Right kidney (tissue), 1 donor: ENCODE results near the gene PMPCA.

ENCODE experiments used
- DNase-seq: peaks from one replicate; pipeline ENCODE4 v3.0.0-alpha.2; 2016

The PMPCA gene

DNA sequence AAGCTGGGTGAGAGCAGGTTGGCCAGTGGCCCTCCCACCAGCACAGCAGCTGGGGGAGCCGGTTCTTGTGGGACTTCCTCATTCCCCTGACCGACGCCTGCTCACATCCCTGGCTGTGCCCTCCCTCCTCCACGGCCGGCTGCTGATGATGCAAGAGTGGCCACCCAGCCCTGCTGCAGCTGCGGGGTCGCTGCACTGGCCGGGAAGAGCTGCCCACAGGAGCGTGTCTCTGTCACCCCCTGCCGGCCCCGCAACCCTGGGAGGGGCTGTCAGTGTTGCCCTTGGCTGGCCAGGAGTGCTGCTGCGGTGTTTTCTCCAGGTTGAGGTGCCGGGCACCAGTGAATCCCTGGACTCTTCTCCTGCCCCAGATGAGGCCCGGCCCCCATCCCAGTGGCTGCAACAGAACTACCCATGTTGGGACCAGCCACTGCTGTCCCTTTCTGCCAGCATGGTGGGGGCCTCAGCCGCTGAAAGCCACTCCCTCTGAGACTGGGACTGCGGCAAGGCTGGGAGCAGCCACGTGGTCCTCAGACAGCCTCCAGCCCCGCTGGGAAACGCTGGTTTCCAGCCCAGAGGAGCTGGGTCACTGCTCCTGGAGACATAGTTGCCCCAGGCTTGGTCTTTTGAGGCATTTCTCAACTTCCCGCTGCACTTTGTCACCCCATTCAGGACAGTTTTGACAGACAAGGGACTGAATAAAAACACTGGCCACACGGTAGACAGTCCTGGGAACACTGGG, 37.7 kb upstream of the PMPCA start:
- DNase-seq = no peak

GRCh38 chr9:136373300-136374182, 36.9 kb upstream of the PMPCA start, which contains the start of gene CARD9:
CARD9 (minus strand) TSS chr9:136373669; CDS start chr9:136372078, 1,591 bp downstream.
- DNase-seq = no peak

DNA sequence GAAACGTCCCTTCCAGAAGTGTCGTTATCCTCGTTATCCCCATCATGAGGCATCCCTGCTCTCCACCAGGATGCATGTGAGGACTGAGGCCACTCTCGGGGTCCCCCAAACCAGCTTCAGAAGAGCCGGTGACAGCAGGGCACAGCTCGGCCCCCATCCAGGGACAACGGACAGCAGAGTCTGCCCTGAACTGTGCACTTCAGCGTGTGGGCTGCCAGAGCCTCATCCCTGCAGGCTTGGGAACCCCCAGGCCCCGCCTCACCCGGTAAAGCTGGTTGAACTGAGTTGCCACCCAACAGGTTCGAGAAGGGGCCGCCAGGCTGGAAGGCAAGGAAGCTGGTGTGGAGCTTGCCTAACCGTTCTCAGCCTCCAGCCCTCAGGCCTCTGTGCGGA, 36.3 kb upstream of the PMPCA start:
- DNase-seq = no peak

DNA sequence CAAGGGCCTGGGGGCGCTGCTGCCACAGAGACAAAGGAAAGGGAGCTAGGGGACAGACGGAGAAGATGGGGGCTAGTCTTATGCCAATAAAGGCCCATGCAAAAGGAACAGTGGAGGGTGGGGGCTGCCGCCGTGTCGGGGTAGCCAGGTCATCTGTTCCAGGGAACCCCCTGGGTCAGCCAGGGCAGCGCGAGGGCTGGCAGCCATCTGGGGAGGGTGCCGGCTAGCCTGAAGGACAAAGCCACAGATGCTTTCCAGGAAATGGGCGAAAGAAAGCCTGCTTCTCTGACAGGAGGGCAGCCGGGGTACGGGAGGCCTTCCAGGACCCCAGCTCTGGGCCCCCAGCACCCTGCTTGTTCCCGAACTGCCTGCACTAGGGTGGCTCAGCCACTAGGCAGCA, 35.4 kb upstream of the PMPCA start:
- no peak for DNase-seq

DNA sequence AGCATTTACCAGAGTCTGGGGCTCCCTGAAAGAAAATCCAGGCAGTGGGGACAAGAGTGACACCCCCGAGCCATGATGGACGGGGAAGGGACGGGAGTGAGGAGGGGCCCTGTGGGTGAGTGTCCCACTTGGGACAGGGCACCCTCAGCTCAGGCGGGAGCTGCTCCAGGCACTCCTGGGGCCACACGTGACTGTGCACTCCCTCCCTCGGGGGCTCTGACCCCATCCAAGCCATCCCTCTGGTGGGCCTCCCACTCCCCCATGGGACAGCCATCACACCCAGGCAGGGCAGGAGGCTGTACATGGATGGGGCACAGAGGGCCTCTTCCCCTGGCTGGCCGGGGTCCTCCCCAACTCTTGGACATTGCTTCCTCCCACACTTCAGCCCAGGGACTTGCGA, 34.0 kb upstream of the PMPCA start:
- no peak for DNase-seq

- no peak for DNase-seq
These were observed 32.9 kb upstream of the PMPCA start for GRCh38 chr9:136377341-136378169.

DNA sequence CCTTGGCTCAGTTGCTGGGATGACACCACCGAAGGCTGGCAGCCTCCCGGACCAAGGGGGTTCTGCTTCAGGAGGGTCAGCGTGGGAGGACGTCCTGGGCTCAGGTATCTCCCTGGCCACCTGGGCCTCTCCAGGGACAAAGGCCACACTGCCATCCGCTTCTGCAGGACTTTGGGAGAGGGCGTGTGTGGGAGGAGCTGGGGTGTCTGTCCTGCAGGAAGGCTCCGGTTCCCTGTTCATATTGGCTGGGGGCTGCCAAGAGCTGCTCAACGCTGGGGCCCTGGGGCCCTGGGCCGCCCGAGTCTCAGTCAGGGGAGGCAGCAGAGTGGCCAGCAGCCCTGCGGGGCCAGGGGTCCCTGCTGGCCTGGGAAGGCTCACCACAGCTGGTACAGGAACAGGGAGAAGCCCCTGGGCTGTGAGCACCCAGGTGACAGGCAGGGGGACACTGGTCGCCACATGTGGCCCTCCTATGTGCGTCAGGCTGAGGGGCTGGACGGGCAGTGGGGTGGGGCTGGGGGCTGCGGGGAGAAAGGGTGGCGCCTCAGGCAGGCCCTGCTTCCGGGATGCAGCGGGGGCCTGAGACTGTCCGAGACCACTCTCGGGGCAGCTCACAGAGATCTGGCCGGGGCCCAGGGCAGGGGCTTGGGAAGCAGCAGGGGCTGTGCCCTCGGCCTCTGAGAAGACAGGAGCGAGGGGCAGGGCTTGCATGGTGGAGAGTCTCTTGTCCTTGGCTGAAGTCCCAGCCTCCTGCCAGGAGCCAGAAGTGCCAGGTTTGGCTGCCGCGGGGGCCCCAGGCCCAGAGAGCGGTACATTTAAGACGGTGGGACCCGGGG, 32.1 kb upstream of the PMPCA start:
- DNase-seq = no peak

GRCh38 chr9:136379003-136379287, 31.5 kb upstream of the PMPCA start:
- DNase-seq = no peak

DNA sequence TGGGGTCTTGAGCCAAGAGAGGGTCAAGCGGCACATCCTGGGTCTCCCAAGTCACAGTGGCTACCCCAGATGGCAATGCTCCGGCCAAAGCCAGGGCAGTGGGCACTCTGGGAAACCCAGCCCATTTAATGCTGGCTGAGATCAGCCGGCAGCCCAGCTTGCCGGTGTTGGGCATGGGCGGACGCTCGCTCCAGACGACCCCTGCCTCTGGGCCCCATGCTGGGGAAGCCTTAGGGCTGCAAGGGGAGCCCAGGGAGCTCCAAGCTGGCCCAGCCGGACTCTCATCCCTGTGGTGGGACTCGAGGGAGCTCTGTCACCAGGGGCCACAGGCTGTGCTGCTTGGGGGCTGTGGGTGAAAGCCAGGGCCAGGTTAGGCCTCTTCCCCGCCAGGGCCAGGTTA, 31.1 kb upstream of the PMPCA start:
- no peak for DNase-seq

- DNase-seq = no peak
These were observed 30.6 kb upstream of the PMPCA start for GRCh38 chr9:136379891-136380290.

DNA sequence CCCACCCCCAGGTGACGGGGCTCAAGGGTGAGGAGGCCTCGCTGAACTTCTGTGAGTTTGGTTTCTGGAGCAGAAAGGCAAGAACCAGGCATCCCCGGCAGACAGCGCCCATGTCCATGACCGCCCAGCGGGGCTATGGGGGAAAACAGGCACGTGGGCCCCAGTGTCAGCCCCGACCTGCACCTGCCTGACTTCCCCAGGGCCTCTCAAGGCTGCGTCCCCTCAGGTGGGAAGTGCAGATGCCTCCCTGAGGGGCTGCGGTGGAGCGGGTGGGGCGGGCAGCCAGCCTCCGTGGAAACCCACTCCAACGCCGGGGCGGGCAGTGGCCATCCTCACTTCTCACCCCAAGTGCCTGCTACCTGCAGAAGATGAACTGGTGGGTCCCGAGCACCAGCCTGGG, 30.1 kb upstream of the PMPCA start:
- DNase-seq = no peak

DNA sequence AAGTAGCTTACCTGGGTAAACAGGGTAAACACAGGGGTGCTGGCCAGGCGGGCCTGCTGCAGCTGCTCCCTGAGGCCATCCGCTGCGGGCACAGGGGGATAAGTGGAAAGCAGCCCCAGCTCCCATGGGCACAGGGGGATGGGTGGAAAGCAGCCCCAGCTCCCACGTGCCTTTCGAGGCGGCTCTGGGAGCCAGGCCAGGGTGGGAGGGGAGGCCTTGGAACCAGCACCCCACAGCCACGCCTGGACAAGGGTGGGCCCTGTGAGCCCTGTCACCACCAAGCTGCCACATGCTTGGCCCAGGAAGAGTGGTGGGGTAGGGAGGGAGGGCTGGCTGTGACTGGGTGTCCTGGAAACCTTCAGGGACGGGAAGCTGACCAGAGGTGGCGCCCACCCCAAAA, 29.1 kb upstream of the PMPCA start:
- no peak for DNase-seq

DNA sequence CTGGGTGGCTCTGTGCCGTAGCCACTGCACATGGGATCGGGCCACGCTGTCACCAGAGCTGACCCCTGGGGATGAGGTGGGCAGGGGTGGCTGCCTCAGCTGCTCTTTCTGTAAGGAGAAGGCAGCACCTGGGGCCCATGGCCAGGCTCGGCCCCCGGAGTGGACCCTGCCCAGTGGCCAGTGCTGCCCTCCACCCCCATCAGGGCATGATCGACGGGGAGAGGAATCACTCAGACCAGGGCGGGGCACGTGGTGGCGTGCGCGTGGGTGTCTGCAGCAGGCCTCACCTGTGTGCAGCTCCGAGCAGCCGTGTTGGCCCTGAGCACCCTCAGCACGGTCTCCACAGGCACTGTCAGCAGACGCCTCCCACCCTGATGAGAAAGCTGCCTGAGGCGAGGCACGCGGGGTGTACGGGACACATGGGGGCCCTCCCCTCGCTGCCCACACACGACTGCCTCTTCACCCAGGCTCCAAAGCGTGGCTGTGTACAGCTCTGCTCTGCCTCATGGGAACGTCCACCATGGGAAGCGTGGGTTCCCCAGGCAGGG, 28.4 kb upstream of the PMPCA start:
- no peak for DNase-seq

GRCh38 chr9:136383436-136383835, 27.0 kb upstream of the PMPCA start:
- DNase-seq = no peak

- DNase-seq = no peak
These were observed 25.4 kb upstream of the PMPCA start for GRCh38 chr9:136385015-136385414.

DNA sequence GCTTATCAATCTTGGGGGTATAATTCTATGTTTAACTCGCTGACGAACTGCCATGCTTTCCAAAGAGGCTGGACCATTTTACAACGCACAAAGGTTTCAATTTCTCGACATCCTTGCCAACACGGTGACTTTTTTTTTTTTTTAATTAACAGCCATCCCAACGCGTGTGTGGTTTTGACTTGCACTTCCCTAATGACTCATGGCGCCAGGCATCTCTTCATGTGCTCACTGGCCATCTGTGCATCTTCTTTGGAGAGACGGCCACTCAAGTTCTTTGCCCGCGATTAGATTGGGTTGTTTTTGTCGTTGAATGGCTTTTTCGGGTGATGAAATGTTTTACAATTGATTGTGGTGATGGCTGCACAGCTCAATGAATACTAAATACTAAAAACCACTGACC, 24.4 kb upstream of the PMPCA start:
- no peak for DNase-seq

GRCh38 chr9:136387217-136387616, 23.2 kb upstream of the PMPCA start:
- DNase-seq = no peak

GRCh38 chr9:136389396-136389795, 21.1 kb upstream of the PMPCA start:
- no peak for DNase-seq

- DNase-seq = no peak
These were observed 18.5 kb upstream of the PMPCA start for GRCh38 chr9:136391737-136392537.

DNA sequence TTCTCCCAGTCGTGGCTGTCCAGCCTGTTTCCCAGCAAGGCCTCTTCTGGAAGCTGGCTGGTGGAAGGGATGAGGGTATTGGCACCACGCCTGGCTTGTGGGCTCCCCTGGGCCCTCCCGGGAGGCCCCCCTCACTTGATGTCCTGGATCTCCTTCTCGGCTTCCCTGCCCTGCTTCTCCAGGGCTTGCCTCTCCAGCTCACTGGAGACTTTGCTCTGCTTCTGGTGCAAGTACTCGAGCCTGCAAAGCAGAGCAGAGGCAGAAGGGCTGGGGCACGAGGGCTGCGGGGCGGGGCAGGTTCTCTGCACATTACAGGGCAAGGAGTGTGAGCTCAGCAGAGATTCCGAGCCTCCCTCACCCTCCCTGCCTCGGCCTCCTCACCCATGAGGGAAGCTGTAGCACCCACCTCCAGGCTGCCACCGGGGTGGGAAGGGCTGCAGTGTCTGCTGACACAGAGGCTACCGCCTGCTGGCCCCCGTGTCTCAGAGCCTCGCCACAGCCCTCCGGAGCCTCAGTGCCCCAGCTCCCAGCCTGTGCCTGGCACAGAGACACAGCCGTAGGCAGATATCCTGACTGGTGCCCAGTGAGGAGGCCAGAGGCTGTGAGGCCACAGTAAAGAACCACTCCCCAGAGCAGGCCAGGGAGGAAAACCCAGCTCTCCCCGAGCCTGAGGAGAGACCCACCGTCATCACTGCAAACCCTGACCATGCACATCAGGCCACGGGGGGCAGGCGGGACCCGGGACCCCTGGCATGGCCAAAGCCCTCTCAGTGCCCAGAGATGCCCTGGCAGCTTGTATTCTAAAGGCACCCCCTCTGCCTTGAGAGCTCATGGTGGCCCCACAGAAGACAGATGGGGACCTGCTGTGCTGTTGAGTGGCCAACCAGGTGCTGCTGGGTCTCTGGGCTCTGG, 17.7 kb upstream of the PMPCA start:
- DNase-seq = no peak
